Activated CD4-positive, alpha-beta memory T cell treated with anti-CD3 and anti-CD28 coated beads, Interleukin-2, amount 10 ng/mL, durations not matched to agents 7 days and 5 days (primary cell): Measurements from ENCODE around the gene TNS3. TPM values are rescaled to one million over a fixed set of nuclear protein-coding genes. Genes with fewer than 3 reads are reported as not detected.

ENCODE experiments used
- CTCF ChIA-PET: fragments of 350-600 bp; sonication (Branson Sonifier 250); formaldehyde crosslinking; loops from one replicate; lab custom pipeline; 2021; ENCODE audit warnings: antibody characterized with exemption, inconsistent platforms; lab: Charles Lee
- POLR2A ChIA-PET: fragments of 350-600 bp; sonication (Branson Sonifier 250); formaldehyde crosslinking; loops from one replicate; lab custom pipeline; 2021; ENCODE audit warnings: antibody characterized with exemption; lab: Charles Lee
- DNase-seq: peaks from one replicate; pipeline ENCODE4 v3.0.0-alpha.2; 2020
- H3K27ac Mint-ChIP-seq: one replicate; pipeline ENCODE4 v1.8.0; 2021; ENCODE audit warnings: mild to moderate bottlenecking, mixed read lengths
- H3K27me3 Mint-ChIP-seq: one replicate; pipeline ENCODE4 v1.8.0; 2021; ENCODE audit warnings: mixed read lengths
- H3K36me3 Mint-ChIP-seq: one replicate; pipeline ENCODE4 v1.8.0; 2021; ENCODE audit warnings: low read depth, mixed read lengths
- H3K4me1 Mint-ChIP-seq: one replicate; pipeline ENCODE4 v1.8.0; 2021; ENCODE audit warnings: mixed read lengths
- H3K4me3 Mint-ChIP-seq: one replicate; pipeline ENCODE4 v1.8.0; 2021; ENCODE audit warnings: mild to moderate bottlenecking, mixed read lengths
- H3K9me3 Mint-ChIP-seq: one replicate; pipeline ENCODE4 v1.8.0; 2021; ENCODE audit warnings: mixed read lengths
- total RNA-seq, 2 experiments: library from RNA; stranded (reverse); gene quantifications; one replicate each; pipeline ENCODE4 v1.2.3, GENCODE V29; 2021

The TNS3 gene
- total RNA-seq, 2 experiments from 2014 or later = 0.15 to 0.18 TPM

DNA sequence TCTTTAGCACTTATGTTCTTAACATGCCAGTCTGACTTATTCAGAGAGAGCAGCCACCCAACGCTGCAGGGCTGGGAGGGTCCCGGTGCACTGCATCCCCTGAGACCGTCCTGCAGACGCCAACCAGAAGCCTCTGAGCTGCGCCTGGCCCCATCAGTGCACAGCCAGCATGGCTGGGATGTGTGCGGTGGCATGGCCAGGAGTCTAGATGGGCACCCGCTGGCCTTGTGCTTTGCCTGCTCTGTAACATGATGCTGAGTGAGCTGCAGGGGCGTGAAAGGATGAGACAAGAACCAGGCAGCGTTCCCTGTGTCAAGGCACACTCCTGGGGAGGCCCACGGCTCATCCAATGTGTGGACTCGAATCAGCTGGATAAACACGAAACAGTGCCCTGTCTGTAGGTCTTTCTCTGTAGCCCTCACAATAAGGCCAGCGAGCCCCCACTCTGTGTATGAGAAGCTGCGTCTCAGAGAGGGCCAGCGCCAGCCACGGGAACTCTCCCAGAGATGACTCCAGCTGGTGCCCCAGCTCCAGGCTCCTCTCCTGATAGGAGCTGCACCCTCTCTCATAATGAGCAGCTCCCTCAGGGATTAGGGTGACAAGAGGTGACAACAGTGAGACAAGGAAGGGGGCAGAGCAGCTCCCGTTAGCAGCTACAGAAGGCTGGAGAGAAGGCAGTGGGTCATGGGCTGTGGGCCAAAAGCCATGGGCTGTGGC lies 96.8 kb downstream of the TNS3 start:
- DNase-seq = no peak
- Mint-ChIP-seq H3K27ac (no peak overlapping the region), H3K4me1 (no peaks in the 10 kb centered on the region), H3K36me3 (no peaks in the 10 kb centered on the region), H3K9me3 (no peaks in the 10 kb centered on the region), H3K27me3 (no peaks in the 10 kb centered on the region), H3K4me3 (no peak overlapping the region)
- ChIA-PET CTCF (no interaction called here), POLR2A (no interaction called here)

DNA sequence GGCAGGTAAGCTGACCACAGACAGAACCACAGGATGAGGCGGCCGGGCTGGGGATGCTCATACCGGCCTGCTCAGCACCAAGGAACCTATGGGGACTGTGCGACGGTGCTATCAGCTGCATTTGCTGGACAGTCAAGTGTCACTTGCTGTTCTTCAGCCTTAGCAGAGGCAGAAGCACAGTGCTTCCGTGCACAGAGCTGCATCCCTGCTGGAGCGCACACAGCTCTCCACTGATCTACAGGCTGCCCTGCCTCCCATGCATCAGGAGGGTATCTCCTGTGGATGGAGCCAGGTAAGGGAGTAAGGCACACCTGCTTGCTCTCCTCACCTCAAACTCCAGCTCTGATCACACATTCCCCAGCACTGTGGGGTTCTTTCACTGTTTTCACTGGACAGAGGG lies 97.5 kb downstream of the TNS3 start:
- no peaks in the 10 kb centered on the region for H3K27me3 Mint-ChIP-seq
- ChIA-PET POLR2A (no interaction called here), CTCF (no interaction called here)
- no peaks in the 10 kb centered on the region for H3K4me1 Mint-ChIP-seq
- DNase-seq = no peak
- H3K4me3 Mint-ChIP-seq = no peak overlapping the region
- no peaks in the 10 kb centered on the region for H3K36me3 Mint-ChIP-seq
- no peak overlapping the region for H3K27ac Mint-ChIP-seq
- H3K9me3 Mint-ChIP-seq = no peaks in the 10 kb centered on the region

DNA sequence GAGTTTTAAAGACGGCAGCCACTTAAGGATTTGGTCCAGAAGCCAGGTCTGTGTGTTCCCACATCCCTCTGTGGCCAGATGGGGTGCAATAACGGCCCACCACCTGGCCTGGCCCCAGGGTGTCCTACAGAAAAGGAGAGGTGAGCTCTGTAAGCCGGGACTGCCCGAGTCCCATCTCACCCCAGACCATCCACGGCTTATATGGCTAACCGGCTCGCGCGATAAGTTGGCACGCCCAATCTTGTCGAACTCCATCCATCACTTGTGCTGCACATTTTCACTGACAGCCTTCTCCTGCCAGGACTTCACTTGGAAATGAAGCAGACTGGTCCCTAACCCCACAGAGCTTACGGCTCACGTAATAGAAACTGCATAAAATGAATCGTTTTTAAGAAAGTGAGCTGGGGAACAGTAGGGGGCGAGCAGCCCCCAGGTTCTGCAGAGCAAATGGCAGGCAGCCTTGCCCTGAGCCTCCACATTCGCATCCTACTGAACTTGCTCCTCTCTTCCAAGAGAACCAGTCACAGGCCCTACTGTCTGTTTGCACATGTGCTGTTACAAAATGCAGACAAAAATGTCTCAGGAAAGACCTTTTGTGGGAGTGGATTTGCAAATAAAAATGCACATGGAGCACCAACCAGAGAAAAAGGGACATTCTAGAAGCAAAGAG lies 98.2 kb downstream of the TNS3 start:
- DNase-seq = no peak
- ChIA-PET CTCF (no interaction called here), POLR2A (no interaction called here)
- Mint-ChIP-seq H3K4me1 (no peaks in the 10 kb centered on the region), H3K27ac (no peak overlapping the region), H3K27me3 (no peaks in the 10 kb centered on the region), H3K36me3 (no peaks in the 10 kb centered on the region), H3K9me3 (peaks cover under 1% of the 10 kb centered on the region), H3K4me3 (no peak overlapping the region)

DNA sequence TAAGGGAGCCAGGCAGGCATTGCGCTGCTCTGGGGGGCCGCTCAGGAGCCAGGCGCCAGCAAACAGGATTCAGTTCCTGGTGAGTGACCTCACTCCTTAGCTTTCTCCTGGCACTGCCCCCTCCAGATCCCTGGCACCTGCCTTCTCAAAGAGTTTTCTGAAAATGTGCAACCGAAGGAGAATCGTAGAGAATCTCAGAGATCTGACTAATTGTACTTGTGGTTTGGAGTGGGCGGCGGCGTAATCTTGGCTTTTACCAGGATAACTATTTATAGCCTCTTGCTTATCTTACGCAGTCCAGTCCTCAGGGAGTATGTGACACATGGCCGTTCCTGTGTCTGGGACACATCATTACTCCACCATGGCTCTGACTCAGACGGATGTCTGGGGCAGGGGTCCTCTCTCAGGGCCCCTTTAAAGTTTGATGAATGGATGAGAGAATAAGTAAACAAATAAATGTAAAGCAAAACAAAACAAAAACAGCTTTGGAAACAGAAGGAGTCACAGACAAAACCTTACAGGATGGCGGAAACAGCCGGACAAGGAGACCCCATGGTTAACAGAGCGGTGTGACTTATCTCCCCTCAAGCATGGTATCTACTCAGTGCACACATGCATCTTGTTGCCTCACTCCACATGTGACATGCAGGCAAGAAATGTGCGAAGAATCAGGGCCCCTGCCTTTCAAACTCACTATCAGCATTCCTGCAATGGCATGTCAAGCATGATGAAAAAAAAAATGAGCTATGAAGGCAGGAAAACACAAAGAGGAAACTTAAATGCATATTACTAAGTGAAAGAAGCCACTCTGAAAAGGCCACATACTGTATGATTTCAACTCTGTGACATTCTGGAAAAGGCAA lies 99.7 kb downstream of the TNS3 start:
- Mint-ChIP-seq H3K27me3 (no peaks in the 10 kb centered on the region), H3K36me3 (no peaks in the 10 kb centered on the region), H3K27ac (no peak overlapping the region), H3K4me1 (no peaks in the 10 kb centered on the region), H3K9me3 (peaks cover 2% of the 10 kb centered on the region), H3K4me3 (no peak overlapping the region)
- ChIA-PET POLR2A (no interaction called here), CTCF (no interaction called here)
- DNase-seq = no peak

DNA sequence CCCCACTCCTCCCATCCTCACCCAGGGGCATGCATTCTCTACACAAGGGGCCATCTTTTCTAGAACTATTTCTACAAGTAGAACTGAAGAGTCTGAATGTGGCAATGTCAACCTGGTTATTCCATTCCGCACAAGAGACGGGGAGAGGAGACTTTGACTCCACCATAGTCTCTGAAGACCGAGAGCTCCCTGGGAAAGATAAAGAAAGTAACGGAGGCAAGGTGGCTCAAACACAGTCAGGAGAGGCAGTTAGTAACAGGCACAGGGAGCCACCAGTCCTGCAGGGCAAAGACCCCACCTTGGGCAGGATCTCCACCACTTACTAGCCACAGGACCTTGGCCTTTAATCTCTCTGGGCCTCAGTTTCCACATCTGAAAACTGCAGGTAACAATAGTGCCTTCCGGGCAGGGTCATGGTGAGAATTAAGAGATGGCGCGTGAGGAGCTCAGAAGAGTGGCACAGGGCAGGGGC lies 100.3 kb downstream of the TNS3 start:
- Mint-ChIP-seq H3K36me3 (no peaks in the 10 kb centered on the region), H3K27me3 (no peaks in the 10 kb centered on the region), H3K9me3 (peaks cover 2% of the 10 kb centered on the region), H3K4me1 (no peaks in the 10 kb centered on the region), H3K4me3 (no peak overlapping the region), H3K27ac (no peak overlapping the region)
- CTCF ChIA-PET = no interaction called here
- POLR2A ChIA-PET = no interaction called here
- DNase-seq = no peak

DNA sequence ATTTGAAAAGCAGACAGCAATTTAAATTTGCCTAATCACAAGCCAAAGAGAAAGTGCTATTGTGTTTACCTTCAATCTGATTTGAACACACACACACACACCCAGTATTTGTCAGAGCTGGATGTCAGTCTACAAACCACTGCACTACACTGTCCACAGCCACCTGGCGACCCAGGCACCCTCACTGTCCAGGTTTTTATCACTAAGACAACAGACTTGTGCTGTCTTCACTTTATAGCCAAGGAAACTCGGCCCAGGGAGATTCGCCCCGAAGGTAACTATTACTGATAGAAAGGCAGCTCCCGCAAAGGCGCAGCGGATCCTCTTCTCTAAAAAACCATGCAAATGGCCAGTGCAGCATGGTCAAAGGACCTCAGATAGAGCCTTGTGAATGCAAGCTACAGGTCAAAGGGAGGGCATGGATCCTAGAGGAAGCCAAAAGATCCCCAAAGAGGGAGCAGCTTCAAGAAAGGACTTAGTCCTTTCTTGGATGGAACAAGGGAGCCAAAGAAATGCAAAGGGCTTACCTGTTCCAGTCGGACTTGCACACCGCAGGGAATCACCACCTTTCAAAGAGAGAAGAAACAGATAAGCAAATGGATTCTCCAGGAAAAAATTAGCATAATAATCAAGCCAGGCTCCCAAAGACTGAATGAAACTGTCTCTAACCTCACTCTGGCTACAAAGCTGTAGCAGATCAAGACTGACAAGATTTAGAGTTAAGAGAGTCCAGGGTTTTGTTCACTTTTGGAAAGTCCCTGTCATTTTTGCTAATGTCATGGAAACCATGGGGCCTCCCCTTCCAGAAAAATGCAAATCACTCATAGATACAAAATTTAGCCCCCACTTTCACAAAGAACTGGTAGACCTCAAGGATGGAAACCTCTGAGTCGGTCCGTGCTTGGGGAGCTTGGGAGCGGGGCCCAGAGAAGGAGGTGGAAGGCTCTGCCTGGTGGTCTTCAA lies 101.1 kb downstream of the TNS3 start:
- Mint-ChIP-seq H3K27me3 (no peaks in the 10 kb centered on the region), H3K36me3 (no peaks in the 10 kb centered on the region), H3K4me1 (no peaks in the 10 kb centered on the region), H3K4me3 (no peak overlapping the region), H3K9me3 (peaks cover 2% of the 10 kb centered on the region), H3K27ac (no peak overlapping the region)
- CTCF ChIA-PET = no interaction called here
- POLR2A ChIA-PET = interaction anchor here (1.2 kb wide), 1 partner anchor 14 kb away, joined by 3 read pairs; no protein-coding TSS in a partner anchor
- no peak for DNase-seq

DNA sequence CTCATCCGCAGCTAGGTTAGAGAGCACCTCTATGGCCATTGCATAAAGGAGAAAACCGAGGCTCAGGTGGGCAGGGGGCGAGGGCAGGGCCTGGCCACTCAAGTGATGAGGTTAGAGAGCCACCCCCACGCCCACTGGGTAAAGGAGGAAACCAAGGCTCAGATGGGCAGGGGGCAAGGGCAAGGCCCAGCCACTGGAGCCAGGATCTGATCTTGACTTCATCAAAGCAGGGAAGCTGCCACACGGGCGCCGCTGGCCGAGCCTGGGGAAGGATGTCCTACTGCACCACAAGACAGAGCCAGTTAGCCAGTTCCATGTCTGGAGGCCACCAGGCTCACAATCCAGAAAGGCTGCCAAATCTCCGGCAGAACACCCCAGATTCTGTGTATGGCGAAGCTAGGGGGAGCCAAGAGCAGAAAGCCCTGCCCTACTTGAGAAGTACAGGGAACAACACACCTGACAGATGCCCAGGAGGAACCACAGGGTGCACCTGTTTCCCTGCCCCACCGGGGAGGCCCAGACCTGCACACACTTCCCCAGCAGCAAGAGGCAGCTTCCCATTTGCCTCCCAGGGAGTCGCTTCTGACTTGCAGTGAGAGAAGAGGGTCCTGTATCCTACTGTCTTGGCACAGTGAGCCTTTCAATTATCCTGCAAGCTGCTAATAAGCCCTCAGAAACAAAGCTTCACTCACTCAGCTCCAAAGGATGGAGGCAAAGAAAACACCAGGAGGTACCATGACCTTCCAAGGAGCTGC lies 101.9 kb downstream of the TNS3 start:
- Mint-ChIP-seq H3K4me1 (no peaks in the 10 kb centered on the region), H3K27ac (no peak overlapping the region), H3K4me3 (no peak overlapping the region), H3K27me3 (no peaks in the 10 kb centered on the region), H3K9me3 (peaks cover 2% of the 10 kb centered on the region), H3K36me3 (no peaks in the 10 kb centered on the region)
- no peak for DNase-seq
- ChIA-PET POLR2A (interaction anchor here (1.2 kb wide), 1 partner anchor 14 kb away, joined by 3 read pairs; no protein-coding TSS in a partner anchor), CTCF (no interaction called here)

DNA sequence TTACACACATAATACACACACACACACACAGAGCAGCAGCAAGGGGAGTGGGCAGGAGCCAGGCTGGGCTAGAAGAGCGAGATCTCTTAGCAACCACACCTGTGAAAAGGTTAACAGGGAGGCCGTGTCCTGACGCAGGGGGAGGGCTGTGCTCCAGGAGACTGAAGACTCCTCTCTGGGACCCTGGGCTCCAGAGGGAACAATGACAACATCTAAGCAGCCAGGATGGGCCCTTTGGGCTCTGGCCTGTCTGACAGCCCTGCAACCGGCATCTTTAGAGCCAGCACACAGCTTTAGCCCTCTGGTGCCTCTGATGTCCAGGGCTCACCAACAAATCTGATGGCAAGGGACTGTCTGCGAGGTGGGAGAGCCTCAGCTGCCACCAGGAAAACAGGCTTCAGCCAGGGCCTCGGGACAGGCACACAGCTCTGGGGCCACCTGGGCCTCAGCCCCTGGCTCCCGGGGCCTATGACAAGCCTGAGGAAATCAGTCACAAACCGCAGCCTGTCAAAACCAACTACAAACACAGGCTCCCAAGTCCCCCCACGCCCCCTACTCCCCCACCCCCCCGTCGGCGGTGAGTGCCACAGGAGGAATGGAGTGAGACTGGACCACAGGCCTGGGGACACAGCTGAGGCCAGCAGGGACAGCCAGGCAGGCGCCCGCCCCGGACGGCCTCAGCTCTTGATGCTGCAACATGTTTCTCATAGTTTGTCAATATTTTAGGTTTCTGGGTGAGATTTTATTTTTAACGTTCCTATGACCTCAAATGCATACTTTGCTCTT lies 102.8 kb downstream of the TNS3 start:
- no peak overlapping the region for H3K4me3 Mint-ChIP-seq
- no peaks in the 10 kb centered on the region for H3K27me3 Mint-ChIP-seq
- H3K4me1 Mint-ChIP-seq = no peaks in the 10 kb centered on the region
- ChIA-PET CTCF (no interaction called here), POLR2A (no interaction called here)
- H3K36me3 Mint-ChIP-seq = no peaks in the 10 kb centered on the region
- H3K27ac Mint-ChIP-seq = no peak overlapping the region
- DNase-seq = no peak
- peaks cover 2% of the 10 kb centered on the region for H3K9me3 Mint-ChIP-seq

DNA sequence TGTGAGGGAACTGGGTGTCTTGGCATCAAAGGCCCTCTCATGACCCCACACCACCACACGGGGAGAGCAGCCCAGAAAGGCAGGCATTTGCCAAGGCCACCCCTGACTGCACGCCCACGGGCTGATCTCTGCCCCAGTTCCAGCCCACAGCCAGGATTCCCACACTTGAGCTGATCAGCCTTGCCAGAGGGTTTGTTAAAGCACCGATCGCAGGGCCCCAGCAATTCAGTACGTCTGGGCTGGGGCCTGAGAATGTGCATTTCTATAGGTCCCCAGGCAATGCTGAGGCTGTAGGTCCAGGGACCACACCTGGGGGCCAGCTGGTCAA lies 103.9 kb downstream of the TNS3 start:
- POLR2A ChIA-PET = no interaction called here
- Mint-ChIP-seq H3K36me3 (no peaks in the 10 kb centered on the region), H3K4me1 (no peaks in the 10 kb centered on the region), H3K27me3 (no peaks in the 10 kb centered on the region), H3K9me3 (peaks cover 2% of the 10 kb centered on the region), H3K27ac (no peak overlapping the region), H3K4me3 (no peak overlapping the region)
- DNase-seq = no peak
- CTCF ChIA-PET = no interaction called here

DNA sequence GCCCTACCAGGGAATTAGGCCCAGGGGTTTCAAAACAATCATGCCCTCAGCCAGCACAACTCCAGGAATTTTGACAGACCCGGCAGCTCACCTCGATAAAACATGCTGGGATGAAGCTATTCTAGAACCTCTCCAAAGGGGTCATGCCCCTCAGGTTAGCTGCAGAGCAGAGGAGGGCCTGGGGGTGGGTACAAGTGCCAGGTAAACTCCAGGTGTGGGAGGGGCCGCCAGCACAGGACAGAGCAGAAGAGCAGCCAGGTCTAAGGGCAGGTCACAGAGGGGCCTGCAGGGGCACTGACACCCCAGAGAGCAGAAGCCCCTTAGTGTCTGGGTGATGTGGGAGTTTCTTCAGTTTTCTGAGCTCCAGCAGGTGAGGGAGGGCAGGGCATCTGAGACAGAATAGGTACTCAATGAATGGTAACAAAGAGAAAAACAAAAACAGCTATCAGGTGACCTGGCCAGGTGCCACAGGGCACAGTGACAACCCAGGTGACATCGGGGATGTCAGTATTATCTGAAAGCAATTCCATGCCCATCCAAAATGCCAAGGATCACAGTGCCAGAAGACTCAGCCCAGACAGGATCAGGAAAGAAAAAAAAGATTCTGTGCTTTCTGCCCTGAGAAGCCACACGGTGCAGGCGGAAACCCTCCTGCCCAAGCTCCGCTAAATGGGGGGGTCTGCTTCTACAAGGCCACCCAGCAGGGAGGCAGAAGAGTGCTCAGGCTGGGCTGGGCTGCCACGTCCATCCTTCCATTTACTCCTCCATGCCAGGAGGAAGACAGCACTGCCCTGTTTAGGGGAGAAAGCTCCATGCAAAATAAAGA lies 104.5 kb downstream of the TNS3 start:
- Mint-ChIP-seq H3K27me3 (no peaks in the 10 kb centered on the region), H3K4me1 (no peaks in the 10 kb centered on the region), H3K36me3 (no peaks in the 10 kb centered on the region), H3K9me3 (peaks cover 2% of the 10 kb centered on the region), H3K27ac (no peak overlapping the region), H3K4me3 (no peak overlapping the region)
- DNase-seq = no peak
- POLR2A ChIA-PET = no interaction called here
- CTCF ChIA-PET = no interaction called here

DNA sequence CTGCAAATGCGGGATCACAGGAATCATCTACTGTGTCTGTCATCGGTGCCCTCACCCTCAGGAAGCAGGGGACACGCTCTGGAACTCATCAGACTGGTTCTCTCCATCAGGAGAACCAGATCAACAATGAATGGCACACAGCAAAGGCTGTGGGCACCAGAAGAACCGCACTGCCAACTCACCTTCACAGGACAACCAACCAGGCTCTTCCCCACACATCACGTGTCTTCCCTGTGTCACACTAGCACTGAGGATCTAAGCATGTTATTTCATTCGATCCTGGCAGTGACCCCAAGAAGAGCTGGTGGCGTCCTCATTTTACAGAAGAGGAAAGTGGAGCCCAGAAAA lies 106.1 kb downstream of the TNS3 start:
- ChIA-PET POLR2A (no interaction called here), CTCF (no interaction called here)
- Mint-ChIP-seq H3K27me3 (no peaks in the 10 kb centered on the region), H3K9me3 (peaks cover 2% of the 10 kb centered on the region), H3K4me3 (no peak overlapping the region), H3K4me1 (no peaks in the 10 kb centered on the region), H3K27ac (no peak overlapping the region), H3K36me3 (no peaks in the 10 kb centered on the region)
- no peak for DNase-seq
